Stimulated activated CD8-positive, alpha-beta memory T cell treated with anti-CD3 and anti-CD28 coated beads, Interleukin-4, amount 100 ng/mL, for 1 hour (primary cell): ENCODE measurements around the gene IGF2BP3.

ENCODE experiments used
- DNase-seq, 2 donors: peaks; one replicate each; pipeline ENCODE4 v3.0.0-alpha.2; 2020; ENCODE audit warnings: low read depth in 2 of 2, low spot score in 1 of 2

The IGF2BP3 gene

DNA sequence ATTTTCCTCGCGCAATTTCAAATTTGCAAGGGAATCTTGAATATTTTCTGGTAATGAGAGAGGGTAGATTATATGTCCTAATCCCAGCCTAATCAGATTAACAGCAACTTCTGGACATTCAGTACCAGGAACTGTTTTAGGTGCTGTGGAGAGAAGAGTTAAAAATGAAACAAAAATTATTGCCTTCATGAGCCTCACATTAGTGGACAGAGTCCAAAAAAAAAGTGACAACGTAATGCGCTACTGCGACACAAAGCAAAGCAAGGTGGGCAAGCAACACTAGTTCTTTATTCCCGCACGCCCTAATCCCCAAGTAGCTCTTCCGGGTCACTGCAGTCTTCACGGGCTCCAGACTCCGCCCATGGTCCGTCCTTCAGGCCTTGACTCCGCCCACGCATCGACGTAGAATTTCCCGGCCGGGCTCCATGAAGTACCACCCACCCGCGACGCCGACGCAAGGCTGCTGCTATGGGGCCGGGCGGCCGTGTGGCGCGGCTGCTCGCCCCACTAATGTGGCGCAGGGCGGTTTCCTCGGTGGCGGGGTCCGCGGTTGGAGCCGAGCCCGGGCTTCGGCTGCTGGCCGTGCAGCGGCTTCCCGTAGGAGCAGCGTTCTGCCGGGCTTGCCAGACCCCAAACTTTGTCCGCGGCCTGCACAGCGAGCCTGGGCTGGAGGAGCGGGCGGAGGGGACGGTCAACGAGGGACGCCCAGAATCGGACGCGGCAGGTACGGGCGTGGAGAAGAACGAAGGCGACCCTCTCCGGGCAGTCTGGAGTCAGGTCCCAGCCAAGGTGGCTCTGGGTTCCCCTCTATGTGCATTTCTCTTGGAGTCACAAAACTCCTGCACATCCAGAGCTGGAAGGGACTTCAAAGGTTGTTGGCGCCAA, 171.2 kb downstream of the IGF2BP3 start, which contains the start of gene MALSU1:
Gene MALSU1 (plus strand): TSS at position 455 of the 885 bp plus-strand sequence. CDS start 14 bp downstream, at position 469.
- DNase-seq, result peak; percentile 94 to 95

- DNase-seq, result no peak
Observed at GRCh38 chr7:23298141-23298881, 172.0 kb downstream of the IGF2BP3 start.

- no peak for DNase-seq
Observed at GRCh38 chr7:23295401-23295697, 174.9 kb downstream of the IGF2BP3 start.

DNA sequence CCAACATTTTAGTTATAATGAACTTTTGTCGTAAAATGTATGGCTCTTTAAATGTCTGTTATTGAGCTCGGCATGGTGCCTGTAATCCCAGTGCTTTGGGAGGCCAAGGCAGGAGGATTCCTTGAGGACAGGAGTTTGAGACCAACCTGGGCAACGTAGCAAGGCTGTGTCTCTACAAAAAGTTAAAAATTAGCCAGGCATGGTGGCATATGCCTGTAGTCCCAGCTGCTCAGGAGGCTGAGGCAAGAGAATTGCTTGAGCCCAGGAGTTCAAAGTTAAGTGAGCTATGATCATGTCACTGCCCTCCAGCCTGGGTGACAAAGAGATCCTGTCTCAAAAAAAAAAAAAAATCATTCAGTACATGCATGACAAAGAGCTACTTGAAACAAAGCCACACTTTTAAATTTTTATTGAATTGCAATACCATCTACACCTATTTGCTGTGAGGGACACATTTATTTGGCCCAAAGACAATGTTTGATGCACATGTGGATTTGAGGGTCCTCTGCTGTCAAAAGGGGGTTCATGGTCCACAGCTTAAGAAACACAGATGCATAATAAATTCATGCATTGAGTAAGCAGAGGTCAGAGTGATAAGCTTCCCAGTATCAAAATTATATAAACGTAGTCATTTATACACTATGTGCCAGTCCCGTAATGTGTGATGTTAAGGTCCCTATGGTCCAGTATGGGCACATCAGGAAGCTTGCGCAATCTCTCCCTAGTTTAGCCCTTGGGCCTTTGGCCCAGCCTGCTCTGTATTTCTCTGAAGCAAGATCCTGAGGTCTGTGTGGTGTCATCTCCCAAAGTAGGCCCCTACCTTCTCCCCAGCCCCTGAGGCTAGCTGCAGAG, 175.5 kb downstream of the IGF2BP3 start:
- no peak for DNase-seq

GRCh38 chr7:23293500-23294073, 176.7 kb downstream of the IGF2BP3 start:
- DNase-seq, result no peak

DNA sequence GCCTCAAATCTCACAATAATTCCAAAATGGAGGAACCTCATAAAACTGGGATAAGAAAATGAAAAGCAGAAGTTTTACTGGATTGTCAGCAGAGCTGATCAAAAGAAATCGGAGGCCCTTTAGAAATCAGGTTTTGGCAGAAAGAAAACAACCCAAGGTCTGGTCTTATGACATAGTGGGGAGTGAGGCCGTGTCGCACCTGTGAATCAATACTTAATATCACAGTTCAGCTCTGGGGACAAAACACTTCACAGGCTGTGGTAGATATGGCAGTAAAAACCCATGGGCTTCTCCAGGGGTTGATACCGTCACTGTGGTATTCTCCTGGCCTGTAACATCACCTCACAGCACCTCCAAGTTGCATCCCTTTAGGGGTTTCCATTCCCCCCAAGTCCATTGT, 177.7 kb downstream of the IGF2BP3 start:
- DNase-seq, result no peak

GRCh38 chr7:23291957-23292560, 178.2 kb downstream of the IGF2BP3 start:
- no peak for DNase-seq

- no peak for DNase-seq
Observed at GRCh38 chr7:23290993-23291392, 179.3 kb downstream of the IGF2BP3 start.

- DNase-seq, result no peak
Observed at GRCh38 chr7:23287612-23288011, 182.7 kb downstream of the IGF2BP3 start.

- no peak for DNase-seq
Observed at GRCh38 chr7:23285657-23286646, 184.3 kb downstream of the IGF2BP3 start.

DNA sequence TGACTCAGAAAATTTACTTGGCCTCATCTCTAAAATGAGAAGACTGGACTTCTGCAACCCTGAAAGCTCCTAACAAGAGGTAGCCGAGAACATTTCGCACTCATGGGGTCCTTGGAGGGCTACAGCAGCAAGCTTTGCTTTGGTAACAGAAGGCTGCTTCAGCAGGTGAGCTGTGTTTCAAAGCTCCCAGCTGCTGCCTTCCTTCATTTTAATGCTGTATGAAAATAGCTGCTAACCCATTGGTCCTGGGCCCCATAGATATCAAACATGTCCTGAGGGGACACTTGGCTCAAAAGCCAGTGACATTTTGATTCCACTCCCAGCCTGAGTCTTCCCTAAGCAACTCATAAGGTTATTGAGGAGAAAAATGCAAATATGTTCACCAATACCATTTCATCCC, 185.4 kb downstream of the IGF2BP3 start:
- no peak for DNase-seq

GRCh38 chr7:23283086-23283485, 187.2 kb downstream of the IGF2BP3 start:
- DNase-seq, result no peak

DNA sequence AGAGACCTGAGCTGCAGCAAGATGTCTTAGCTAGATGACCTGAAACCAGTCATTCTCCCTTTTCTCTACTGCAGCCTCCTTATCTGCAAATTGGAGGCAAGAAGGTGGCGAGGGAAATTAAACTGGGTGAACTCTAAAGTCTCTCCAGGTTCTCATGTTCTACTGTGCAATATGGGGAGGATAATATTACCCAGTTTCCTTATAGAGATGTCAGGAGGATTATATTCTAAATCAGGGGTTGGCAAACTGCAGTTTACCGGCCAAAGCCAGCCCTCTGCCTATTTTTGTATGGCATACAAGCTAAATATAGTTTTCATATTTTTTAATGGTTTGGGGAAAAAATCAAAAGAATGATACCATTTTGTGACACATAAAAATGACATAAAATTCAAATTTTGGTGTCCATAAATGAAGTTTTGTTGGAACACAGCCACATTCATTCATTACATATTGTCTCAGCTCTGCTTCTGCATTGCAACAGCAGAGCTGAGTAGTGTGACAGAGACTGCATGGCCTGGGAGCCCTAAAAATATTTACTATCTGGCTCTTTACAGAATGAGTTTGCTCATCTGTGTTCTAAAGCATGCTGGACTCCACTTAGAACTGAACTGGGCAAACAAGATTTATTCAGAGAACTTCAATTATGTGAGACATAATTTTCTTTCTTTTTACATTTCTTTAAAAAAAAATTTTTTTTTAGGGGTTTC, 190.3 kb downstream of the IGF2BP3 start:
- DNase-seq, result no peak

- DNase-seq, result no peak
Observed at GRCh38 chr7:23277359-23277989, 192.8 kb downstream of the IGF2BP3 start.

DNA sequence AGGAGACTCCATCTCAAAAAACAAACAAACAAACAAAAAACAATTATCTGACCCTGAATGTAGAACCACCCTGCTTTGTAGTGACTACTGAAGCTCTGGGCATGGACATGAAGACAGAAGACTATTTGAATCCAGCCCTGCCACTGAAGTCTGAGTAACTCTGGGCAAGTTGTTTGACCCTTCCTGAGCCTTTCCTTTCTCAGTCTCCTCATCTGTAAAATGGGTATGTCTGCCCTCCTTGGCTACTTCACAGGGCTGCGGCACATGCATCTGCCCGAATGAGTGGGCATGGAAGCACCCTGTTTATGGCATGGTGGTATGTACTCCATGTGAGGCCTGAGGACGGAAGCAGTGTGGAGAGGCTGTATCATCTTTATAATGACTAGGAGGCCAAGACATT, 193.3 kb downstream of the IGF2BP3 start:
- DNase-seq, result no peak

- no peak for DNase-seq
Observed at GRCh38 chr7:23276376-23276775, 193.9 kb downstream of the IGF2BP3 start.

DNA sequence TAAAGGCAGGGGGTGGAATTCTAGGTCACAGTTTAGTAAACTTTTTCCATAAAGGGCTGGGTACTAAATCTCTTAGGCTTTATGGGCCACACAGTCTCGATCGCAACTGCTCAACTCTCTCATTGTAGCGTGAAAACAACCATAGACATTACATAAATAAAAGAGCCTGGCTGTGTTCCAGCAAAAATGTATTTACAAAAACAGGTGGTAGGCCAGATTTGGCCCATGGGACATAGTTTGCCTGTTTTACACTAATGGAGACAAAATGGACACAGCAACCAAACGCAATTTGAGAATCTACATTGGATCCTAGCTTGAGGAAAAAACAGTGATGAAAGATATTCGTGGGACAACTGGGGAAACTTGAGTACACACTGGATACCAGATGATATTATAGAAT, 194.4 kb downstream of the IGF2BP3 start:
- DNase-seq, result no peak

DNA sequence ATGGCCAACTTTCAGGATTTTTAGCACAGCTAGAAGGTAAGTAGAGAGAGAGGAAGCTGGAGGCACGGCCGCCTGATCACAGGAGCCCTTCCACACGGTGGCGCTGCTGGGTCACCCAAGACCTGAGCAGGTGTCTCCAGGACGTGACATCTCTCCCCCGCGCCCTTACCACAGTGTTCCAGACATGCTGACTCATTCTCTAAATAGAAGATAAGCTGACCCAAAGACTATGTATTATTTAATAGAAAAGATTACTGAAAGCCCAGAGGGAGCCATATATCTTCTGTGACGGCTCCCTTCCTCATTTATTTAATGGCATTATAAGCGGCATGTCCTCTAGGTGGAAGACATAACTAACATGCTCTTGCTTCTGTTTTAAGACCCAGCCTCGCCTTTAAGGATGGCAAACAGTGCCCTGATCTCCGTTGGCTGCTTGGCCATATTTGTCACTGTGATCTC, 197.1 kb downstream of the IGF2BP3 start:
- DNase-seq, result peak; percentile 69 to 80
